CD4-positive, alpha-beta T cell treated with Interleukin-15 for 1 hour (primary cell): Measurements from ENCODE around the gene TWNK.
"Not testable (repeated sequence)": the region's sequence is repeated elsewhere in the genome, so short reads cannot be mapped to it uniquely, and the experiment has no call there.

Experiments
- DNase-seq: peaks from one replicate; pipeline ENCODE4 v3.0.0-alpha.2; 2020

The TWNK gene

DNA sequence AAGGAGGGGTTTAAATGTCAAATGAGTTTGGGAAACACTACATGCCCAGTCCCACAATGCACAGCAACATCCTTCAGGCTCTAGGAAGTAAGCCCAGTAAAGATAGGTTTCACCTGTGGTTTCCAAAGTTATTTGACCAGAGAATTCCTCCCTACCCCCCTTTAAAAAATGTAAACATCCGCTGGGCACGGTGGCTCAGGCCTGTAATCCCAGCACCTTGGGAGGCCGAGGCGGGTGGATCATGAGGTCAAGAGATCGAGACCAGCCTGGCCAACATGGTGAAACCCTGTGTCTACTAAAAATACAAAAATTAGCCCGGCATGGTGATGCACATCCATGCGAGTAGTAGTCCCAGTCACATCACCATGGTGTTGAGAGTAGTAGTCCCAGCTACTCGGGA is 11.9 kb upstream of the TWNK start:
- not testable (repeated sequence) for DNase-seq

DNA sequence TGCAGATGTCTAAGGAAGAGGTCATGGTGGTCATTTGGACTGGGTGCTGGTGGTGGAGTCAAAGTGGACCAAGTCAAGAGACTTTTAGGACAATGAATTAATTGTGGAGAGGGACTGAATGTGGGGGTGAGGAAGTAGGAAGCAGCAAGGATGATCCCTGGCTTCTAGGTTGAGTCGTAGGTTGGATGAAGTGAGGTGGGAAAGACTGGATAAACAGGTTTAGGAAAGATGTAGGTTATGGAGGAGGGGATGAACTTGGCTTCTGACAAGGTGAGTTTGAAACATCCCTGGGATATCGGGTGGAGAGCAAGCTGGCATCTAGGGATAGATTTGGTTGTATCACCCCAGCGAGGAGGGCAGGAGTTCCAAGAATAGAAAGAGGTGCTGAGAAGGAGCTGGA is 10.4 kb upstream of the TWNK start:
- DNase-seq, result no peak

DNA sequence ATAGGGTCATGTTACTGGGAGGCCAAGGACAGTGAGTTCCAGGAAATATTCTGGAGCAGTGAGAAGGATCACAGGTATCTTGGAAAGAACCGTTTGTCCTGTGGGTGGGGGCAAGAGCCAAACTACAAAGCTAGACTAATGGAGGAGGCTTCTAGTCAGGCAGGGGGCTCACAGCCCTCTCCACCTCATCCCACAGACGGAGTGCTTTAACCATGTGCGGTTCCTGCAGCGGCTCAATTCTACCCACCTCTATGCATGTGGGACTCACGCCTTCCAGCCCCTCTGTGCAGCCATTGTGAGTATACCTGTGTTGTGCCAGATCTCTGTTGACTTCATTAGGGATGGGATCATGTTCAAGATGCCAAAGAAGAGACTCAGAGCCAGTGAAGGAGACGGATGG is 9.9 kb upstream of the TWNK start:
- no peak for DNase-seq

DNA sequence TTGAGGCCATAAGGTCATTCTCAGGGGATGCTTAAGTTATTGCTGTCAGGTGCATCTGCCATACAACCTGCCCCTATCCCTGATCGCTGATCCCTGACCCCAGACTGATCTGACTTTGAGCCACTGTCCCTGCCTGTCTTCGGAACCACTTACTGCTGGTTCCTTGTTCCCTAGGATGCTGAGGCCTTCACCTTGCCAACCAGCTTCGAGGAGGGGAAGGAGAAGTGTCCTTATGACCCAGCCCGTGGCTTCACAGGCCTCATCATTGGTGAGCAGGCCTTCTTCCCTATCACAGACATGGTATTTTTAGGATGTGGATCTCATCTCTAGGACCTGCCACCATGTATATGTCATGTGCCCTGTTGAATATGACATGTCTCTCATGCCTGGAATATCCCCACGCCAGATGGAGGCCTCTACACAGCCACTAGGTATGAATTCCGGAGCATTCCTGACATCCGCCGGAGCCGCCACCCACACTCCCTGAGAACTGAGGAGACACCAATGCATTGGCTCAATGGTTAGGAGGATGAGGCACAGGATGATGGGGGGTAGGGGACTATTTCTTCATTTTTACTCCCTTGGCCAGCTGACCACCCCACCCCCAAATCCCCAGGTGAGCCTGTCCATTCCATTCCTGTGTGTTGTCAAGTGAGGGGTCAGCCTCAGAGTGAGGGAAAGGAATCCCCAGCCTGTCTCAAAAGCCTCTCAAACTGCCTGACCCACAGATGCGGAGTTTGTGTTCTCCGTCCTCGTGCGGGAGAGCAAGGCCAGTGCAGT is 9.0 kb upstream of the TWNK start:
- no peak for DNase-seq

DNA sequence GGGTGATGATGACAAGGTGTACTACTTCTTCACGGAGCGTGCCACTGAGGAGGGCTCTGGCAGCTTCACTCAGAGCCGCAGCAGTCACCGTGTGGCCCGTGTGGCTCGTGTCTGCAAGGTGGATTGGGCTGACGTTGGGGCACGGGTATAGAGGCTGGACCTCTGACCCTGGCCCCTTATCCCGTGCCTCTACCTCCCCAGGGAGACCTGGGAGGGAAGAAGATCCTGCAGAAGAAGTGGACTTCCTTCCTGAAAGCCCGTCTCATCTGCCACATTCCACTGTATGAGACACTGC is 8.5 kb upstream of the TWNK start:
- no peak for DNase-seq

DNA sequence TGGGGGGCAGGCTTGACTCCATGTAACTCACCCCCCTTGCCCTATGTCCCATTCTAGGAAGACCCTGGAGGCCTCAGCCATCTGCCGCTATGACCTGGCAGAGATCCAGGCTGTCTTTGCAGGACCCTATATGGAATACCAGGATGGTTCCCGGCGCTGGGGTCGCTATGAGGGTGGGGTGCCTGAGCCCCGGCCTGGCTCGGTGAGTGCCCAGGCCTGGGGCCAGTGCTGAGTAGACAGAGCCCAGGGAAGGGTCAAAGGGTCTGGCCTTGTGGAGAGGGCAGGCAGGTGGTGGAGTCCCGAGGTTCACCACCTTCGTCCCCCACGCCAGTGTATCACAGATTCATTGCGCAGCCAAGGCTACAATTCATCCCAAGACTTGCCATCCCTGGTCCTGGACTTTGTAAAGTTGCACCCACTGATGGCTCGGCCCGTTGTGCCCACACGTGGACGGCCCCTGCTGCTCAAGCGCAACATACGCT is 7.5 kb upstream of the TWNK start:
- no peak for DNase-seq

DNA sequence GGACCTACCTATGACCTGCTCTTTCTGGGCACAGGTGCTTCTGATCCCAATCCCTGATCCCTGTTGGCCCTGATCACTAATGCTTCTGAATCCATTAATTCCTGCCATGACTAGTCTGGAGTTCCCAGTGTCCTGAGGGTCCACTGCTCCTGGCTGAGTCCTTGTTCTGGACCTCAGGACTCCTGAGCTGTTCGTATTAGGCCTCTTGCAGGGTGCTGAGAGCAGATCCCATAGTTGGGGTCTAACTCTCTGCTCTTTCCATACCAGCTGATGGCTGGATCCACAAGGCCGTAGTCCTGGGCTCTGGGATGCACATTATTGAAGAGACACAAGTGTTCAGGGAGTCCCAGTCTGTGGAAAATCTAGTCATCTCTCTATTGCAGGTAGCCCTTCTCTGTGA is 7.0 kb upstream of the TWNK start:
- DNase-seq, result no peak

DNA sequence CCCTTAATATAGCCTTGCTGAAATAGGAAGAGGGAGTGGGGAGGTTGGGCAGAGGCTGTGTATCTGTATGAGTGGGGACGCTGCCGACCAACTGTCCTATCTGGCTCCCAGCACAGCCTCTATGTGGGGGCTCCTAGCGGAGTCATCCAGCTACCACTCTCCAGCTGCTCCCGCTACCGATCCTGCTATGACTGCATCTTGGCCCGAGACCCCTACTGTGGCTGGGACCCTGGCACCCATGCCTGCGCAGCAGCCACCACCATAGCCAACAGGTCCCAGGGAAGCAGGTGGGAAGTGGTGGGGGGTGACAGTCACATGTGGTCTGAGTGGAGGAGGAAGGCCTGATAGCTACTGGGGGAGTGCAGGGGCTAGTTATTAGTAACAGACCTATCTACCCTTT is 6.6 kb upstream of the TWNK start:
- DNase-seq, result no peak

DNA sequence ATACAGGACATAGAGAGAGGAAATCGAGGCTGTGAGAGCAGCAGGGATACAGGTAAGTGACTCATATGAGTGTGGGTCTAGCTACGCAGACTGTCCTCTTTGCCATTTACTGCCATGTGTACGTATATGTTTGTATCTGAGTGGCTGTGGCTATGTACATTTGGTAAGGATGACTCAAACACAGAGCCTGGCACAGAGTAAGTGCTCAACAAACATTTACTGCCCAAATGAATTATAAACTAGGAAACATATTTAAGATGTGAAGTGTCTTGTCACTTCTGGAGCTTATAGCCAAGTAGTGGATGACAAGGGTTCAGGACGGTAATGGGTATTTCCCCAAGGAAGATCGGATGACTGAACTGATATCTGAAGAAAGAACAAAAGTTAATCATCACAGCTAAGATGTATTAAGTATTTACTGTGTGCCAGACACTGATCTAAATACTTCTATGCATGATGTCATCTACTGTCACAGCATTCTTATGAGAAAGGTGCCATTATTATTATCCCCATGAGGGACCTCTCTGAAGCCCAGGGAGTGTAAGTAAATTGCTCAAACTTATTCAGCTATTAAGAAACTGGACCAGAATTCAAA is 6.1 kb upstream of the TWNK start:
- no peak for DNase-seq

DNA sequence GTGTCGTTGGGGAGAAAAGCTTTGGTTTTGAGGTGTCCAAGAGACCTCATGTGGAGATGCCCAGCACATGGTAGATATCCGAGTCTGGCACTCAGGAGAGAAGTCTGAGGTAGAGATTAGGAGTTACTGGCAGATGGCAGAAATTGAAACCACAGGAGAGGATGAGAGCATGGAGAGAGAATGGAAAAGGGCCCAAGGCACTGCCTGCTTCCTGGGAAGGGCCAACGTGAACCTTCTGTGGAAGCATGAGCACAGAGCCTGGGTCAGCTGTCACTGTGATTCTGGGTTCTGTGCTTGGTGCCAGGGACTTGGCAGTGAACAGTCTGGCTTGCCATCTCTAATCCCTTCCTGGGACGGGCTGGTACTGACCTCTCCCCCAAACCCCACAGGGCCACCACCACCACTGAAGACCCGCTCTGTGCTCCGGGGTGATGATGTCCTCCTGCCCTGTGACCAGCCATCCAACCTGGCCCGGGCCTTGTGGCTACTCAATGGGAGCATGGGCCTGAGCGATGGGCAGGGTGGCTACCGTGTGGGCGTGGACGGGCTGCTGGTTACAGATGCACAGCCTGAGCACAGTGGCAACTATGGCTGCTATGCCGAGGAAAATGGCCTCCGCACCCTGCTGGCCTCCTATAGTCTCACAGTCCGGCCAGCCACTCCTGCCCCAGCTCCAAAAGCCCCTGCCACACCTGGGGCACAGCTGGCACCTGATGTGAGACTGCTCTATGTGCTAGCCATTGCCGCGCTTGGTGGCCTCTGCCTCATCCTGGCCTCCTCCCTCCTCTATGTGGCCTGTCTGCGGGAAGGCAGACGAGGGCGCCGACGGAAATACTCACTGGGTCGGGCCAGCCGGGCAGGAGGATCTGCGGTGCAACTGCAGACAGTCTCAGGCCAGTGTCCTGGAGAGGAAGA is 4.2 kb upstream of the TWNK start:
- no peak for DNase-seq

DNA sequence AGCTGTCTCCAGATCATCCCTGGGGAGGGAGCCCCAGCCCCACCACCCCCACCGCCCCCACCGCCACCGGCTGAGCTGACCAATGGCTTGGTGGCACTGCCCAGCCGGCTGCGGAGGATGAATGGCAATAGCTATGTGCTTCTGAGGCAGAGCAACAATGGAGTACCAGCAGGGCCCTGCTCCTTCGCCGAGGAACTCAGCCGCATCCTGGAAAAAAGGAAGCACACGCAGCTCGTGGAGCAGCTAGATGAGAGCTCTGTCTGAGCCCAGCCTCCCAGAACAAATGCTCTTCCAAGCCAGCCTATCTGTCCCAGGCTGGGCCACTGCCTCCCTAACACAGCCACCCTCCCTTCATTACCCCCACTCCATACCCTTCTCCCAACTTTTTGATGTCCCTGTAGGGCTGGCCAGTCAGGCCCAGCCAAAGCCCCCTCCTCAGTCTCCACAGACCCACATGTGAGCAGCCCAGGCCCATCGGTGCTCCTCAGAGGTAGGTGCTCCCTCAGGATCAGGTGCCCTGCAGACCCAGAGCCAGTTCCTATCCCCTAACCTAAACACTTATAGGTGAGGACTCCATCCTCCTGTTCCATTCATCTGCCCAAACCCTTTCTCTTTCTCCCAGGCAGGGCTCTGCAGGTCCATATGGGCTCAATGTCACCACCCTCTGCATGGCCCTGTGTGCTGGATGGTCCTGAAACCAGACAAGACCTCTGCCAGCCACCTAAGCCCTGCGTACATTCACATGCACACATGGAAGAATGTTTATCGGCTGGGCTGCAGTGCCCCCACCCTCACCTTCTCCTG is 3.3 kb upstream of the TWNK start:
- DNase-seq, result no peak

DNA sequence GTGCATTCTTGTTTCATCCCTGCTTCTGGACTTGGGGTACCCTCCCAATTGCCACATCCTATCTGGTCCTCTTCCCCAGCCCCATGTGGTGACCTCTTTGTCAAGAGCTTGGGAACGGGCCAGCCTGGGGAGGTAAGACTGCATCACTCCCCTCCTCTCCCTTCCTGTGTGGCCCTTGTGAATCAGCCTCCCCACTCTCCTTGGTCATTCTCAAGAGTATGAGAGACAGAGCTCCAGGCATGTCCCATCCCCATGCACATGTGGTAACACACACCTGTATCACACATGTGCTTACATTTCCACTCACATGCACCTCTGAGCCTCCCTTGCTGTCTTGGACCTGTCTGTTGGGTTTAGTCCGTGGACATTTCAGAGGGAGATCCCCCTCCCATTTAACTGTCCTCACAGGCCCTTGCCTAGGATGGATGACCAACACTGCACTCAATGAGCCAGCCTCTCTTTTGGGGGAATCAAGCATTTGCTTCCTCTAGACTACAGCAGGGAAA is 2.6 kb upstream of the TWNK start:
- DNase-seq, result no peak

DNA sequence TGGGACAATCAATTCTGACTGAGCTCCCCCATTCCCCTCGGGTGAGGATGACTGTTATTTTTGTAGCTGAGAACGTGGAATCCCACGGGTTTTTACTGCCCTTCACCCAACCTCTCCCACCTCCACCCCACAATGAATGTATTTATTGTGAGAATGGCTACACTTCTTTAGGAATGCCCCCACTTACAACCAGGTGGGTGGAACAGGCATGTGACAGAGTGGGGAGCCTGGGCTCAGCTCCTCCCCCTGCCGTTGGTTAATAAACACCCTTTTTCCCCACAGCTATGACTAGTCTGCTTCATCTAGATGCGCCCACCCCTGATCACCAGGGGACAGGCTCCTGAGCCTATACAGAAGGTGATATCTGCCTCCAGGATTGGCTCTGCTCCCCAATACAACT is 2.0 kb upstream of the TWNK start:
- no peak for DNase-seq

DNA sequence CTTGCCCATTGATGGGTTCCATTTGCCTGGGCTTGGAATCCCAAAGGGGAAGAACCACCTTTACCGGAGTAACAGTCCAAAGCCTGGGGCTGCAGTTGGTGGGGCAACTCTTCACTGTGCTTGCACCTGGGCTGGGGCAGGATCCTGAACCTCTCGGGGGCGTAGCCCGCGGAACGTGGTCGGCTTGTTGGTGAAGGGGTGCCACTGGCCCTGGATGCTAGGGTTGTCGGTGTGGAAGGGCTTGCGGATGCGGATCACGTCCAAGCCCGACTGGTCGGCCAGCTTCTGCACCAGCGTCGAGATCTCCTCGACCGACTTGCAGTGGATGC is 756 bp upstream of the TWNK start:
- no peak for DNase-seq

DNA sequence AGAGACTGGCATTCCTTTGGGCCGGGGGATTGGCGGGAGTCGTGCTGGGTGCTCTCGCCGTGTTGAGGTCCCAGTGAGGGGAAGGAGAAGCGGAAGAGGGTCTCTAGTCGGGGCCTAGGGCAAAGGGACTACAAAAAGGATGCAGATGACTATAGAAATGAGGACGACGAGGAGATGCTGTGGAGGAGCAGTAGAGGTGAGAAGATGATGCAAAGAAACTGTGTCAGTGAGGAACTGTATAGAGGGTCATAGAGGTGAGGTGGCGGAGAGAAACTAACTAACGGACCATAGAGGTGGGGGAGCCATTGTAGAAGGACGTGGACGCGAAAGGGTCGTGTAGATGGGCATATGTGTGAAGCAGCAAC is 324 bp downstream of the TWNK start:
- DNase-seq, result no peak

DNA sequence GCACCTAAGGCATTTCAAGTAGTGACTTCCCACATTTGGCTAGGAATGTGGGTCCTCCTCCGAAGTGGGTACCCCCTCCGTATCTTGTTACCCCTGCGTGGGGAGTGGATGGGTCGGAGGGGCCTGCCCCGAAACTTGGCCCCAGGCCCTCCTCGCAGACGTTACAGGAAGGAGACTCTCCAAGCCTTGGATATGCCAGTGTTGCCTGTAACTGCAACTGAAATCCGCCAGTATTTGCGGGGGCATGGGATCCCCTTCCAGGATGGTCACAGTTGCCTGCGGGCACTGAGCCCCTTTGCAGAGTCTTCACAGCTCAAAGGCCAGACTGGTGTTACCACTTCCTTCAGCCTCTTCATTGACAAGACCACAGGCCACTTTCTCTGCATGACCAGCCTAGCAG is 823 bp downstream of the TWNK start:
- DNase-seq, result no peak

DNA sequence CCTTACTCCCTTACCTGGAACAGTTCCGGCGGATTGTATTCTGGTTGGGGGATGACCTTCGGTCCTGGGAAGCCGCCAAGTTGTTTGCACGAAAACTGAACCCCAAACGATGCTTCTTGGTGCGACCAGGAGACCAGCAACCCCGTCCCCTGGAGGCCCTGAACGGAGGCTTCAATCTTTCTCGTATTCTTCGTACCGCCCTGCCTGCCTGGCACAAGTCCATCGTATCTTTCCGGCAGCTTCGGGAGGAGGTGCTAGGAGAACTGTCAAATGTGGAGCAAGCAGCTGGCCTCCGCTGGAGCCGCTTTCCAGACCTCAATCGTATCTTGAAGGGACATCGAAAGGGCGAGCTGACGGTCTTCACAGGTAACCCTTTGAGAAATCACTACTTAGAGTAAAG is 1.7 kb downstream of the TWNK start:
- DNase-seq, result no peak

DNA sequence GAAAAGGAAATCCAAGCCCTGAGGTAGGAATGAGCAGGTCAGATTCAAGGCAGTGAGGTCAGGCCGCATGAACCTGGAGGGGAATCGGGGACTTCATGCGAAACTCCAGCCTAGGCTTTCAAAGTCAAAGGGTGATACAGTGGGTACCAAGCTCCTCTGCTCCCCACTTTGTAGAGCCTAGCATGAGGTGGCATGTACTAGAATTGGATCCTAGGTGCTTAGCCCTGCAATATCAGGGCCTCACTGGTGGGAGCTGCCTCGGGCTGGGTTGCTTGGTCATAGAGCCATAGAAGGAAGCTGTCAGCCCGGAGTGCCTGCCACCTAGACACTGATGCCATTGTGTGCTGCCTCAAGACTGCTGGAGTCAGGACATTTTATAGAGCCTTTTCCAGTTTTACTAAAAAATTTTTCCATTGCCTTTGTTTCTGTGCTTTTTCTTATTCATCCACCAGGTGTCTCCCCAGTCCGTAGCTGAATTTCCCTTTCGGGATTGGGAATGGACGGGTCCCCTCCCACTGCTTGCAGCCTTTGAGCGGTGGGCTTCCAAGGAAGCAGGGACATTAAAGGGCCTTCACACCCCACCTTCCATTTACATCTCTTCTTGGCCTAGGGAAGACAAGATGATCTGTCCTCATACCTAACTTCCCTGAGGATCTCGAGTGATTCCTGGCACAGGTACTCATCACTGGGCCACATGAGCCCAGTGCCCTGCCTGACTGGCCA is 6.8 kb downstream of the TWNK start:
- DNase-seq, result no peak

DNA sequence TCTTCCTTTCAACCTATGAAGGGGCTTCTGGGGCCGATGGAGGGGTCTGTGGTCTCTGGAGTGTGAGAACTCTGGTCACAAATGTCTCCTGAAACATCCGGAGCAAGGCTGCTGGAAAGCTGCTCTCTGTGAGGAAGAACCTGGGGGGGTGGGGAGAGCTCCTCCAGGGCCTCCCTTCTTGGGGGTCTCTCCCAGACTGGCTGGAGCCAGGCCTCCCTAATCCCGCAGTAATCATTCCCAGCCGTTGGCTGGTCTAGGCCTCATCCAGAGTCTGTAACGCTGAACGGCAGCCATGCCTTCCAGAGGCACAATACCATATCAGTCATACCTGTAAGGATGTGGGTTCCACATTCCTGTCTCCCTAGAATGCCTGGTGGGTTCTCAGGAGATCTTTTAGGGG is 7.8 kb downstream of the TWNK start:
- no peak for DNase-seq

DNA sequence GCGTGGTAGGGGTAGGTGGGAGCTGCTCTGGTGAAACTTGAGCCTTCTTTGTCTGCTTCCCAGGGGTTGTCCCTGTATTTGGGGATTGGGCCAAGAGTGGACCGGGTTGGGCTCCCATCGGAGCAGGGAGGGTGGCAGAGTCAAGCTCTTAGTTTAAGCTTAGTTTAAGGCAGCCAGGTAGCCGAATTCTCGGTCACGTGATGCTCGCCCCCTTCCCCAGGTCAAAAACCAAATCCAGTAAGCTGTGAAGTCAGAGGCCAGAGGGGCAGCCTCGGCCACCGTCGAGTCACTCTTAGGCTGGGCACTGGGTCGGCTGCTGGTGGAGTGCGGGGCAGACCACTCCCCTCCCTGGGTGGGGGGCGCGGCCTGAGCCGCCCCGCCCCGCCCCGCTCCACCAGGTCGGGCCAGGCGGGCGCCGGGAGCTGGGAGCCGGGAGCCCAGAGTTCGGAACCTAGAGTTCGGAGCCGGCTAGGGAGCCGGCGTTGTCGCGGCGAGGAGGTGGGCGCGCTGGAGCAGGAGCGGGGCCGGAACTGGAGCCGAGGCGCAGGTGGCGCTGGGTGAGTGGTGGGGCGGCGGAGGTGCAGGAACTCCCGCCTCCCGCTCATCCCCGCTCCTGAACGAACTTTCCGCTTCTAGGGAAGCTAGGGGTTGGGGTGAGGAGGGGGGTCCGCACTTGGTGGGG is 9.5 kb downstream of the TWNK start:
- DNase-seq, result no peak

DNA sequence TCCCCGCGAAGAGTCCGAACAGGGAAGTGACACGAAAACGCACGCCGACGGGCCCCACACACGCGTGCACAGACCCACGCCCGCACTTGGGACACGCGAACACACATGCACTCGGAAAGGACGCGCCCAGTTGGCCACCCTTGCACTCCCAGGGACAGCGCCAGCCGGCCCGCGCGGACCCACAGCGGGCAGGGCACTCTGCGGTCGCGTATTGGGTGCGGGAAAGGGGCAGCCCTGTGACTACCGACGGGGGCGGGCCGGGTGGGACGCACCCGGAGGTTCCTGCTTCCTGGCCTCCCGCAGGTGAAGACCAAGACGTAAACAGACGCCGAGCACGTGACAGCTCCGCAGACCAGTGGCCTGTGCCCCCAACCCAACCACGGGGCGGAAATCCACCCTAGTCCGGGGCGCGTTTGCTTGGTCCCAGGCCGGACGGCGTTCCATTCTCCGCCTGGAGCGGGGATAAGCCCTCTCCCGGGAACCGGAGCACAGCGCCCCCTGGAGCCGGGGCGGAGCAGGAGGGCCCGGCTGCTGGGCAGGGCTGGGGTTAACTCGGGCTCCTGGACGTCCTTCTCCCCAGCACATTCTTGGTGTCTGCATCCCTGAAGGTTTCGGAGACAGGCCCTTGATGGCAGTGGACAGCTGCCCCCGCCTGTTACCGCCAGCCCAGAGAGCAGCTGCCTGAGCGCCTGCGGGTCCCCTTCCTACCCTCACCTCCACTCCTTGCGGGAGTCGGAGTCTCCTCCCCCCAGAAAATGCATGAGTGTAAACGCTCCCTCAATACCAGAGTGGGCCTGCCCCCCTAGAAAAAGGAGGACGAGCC is 10.2 kb downstream of the TWNK start:
- peak; percentile 58 for DNase-seq
